ENCODE data around the gene TPD52L2.

The TPD52L2 gene

GRCh38 chr20:63829945-63830835 is 34.9 kb upstream of the TPD52L2 start:
- H3K4me3 ChIP-seq (ENCODE audit: control insufficient read depth, low read depth, low read length) = peak overlapping the region; percentile 25
- no peak for TF ChIP-seq CTCF (conservative IDR thresholded peaks at IDR 0.05; ENCODE audit: control insufficient read depth, insufficient read depth, low read depth, low read length)
- no peak for DNase-seq (ENCODE audit: low read depth)

- peak within 1 kb of the TSS; percentile 25 for H3K4me3 ChIP-seq (ENCODE audit: control insufficient read depth, low read depth, low read length)
- DNase-seq (ENCODE audit: low read depth) = no peak
- no peak for TF ChIP-seq CTCF (conservative IDR thresholded peaks at IDR 0.05; ENCODE audit: control insufficient read depth, insufficient read depth, low read depth, low read length)
These were observed 34.1 kb upstream of the TPD52L2 start, which contains the start of gene ZBTB46 for GRCh38 chr20:63830841-63831588. TSS of gene ZBTB46 (minus strand) at chr20:63831264. CDS start at chr20:63790757, 40,507 bp downstream.

- H3K4me3 ChIP-seq (ENCODE audit: control insufficient read depth, low read depth, low read length) = no peak overlapping the region
- no peak for DNase-seq (ENCODE audit: low read depth)
These were observed 33.5 kb upstream of the TPD52L2 start for GRCh38 chr20:63831646-63831992.

GRCh38 chr20:63831993-63832686 is 32.9 kb upstream of the TPD52L2 start:
- H3K4me3 ChIP-seq (ENCODE audit: control insufficient read depth, low read depth, low read length) = no peak overlapping the region
- DNase-seq (ENCODE audit: low read depth) = no peak
- no peak for TF ChIP-seq CTCF (conservative IDR thresholded peaks at IDR 0.05; ENCODE audit: control insufficient read depth, insufficient read depth, low read depth, low read length)

More at GRCh38 chr20:63831646-63831992, 33.5 kb upstream of the TPD52L2 start:
- no peak for TF ChIP-seq CTCF (conservative IDR thresholded peaks at IDR 0.05; ENCODE audit: control insufficient read depth, insufficient read depth, low read depth, low read length)

GRCh38 chr20:63833776-63834490 is 31.1 kb upstream of the TPD52L2 start:
- TF ChIP-seq CTCF (conservative IDR thresholded peaks at IDR 0.05; ENCODE audit: control insufficient read depth, insufficient read depth, low read depth, low read length) = no peak
- H3K4me3 ChIP-seq (ENCODE audit: control insufficient read depth, low read depth, low read length) = no peak overlapping the region
- DNase-seq (ENCODE audit: low read depth) = peak; percentile 30

- no peak overlapping the region for H3K4me3 ChIP-seq (ENCODE audit: control insufficient read depth, low read depth, low read length)
- no peak for TF ChIP-seq CTCF (conservative IDR thresholded peaks at IDR 0.05; ENCODE audit: control insufficient read depth, insufficient read depth, low read depth, low read length)
- no peak for DNase-seq (ENCODE audit: low read depth)
These were observed 30.6 kb upstream of the TPD52L2 start for GRCh38 chr20:63834491-63834880.

Measured in fibroblast of mammary gland (primary cell).